ENCODE results near the gene RAD51B. TPM values are rescaled to one million over a fixed set of nuclear protein-coding genes. Genes with fewer than 3 reads are reported as not detected.

RAD51B gene
- total and polyA plus RNA-seq, 7 donors = 2.4 to 24.4 (median 7.1) TPM

- H3K9me3 ChIP-seq = no peaks in the 10 kb centered on the region
- peak; percentile 71 for DNase-seq
- intact Hi-C loops (cut with DNase I) = loop anchor here (5.0 to 10.0 kb wide), 4 partner anchors 95 to 1278 kb away; no protein-coding TSS in a partner anchor
- no peaks in the 10 kb centered on the region for H3K36me3 ChIP-seq
- TF ChIP-seq POLR2A (IDR thresholded peaks at IDR 0.05) (no peak), CTCF (IDR thresholded peaks at IDR 0.05) (peak; percentile 35 to 75 (median 53))
- H3K4me3 ChIP-seq = no peak overlapping the region
- 4 to 27% methylated on average over 2 of the region's 2 CpGs for WGBS, 2 donors
- H3K27me3 ChIP-seq = no peaks in the 10 kb centered on the region
- peak overlapping the region in 1 of 4 donors; percentile 29 for H3K27ac ChIP-seq
- H3K4me1 ChIP-seq = no peaks in the 10 kb centered on the region
These were observed 17.5 kb downstream of the RAD51B start for GRCh38 chr14:67837011-67837624.

- TF ChIP-seq POLR2A (IDR thresholded peaks at IDR 0.05) = no peak
- no peak for TF ChIP-seq EP300 (IDR thresholded peaks at IDR 0.05)
- no peak for TF ChIP-seq CTCF (IDR thresholded peaks at IDR 0.05)
- no peak for TF ChIP-seq POLR2AphosphoS5 (IDR thresholded peaks at IDR 0.05)
- 92 to 95% methylated on average over 17 of the region's 17 CpGs for WGBS, 2 donors
These were observed 26.5 kb downstream of the RAD51B start for GRCh38 chr14:67846029-67846610.

DNA sequence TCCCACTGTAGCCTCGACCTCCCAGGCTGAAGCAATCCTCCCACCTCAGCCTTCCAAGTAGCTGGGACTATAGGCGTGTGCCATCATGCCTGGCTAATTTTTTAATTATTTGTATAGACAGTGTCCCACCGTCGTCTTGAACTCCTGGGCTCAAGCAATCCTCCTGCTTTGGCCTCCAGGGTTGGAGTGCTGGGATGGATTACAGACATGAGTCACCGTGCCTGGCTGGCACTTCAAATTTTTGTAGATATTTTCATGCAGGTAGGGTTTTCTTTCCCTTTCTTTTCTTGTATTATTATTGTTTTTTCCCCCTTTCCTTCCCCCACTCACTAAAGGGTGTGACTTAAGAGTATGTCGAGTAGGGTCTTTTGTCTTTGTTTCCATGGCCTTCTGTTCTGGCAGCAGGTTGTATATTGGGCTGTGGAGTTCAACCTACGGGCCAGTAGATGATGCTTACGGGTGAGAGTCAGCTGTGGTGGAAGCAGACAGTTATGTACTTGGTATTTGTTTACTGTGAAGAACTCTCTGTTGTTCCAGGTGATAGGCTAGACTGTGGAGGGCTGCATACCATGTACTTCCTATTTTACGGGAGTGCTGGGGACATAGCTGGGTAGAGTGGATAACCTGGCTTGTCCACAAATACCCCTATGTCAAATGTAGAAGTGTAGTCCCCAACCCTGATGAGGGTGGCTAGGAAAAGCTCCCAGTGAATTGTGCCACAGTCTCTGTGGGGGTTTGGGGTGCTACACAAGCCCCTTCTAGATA, 30.7 kb downstream of the RAD51B start:
- DNase-seq = no peak
- intact Hi-C loops (cut with DNase I) = no loop called here
- Histone ChIP-seq H3K9me3 (no peaks in the 10 kb centered on the region), H3K36me3 (no peaks in the 10 kb centered on the region), H3K27ac (no peak overlapping the region), H3K27me3 (no peaks in the 10 kb centered on the region), H3K4me3 (no peak overlapping the region), H3K4me1 (no peaks in the 10 kb centered on the region)
- WGBS, 2 donors = 84 to 94% methylated on average over 9 of the region's 9 CpGs
- no peak for TF ChIP-seq POLR2AphosphoS5 (IDR thresholded peaks at IDR 0.05)
- no peak for TF ChIP-seq CTCF (IDR thresholded peaks at IDR 0.05)
- no peak for TF ChIP-seq EP300 (IDR thresholded peaks at IDR 0.05)
- TF ChIP-seq POLR2A (IDR thresholded peaks at IDR 0.05) = no peak

More at GRCh38 chr14:67846029-67846610, 26.5 kb downstream of the RAD51B start:
- intact Hi-C loops (cut with DNase I) = no loop called here
- no peaks in the 10 kb centered on the region for H3K36me3 ChIP-seq
- no peak overlapping the region for H3K4me3 ChIP-seq
- DNase-seq = no peak
- no peak overlapping the region for H3K27ac ChIP-seq
- H3K9me3 ChIP-seq = no peaks in the 10 kb centered on the region
- H3K27me3 ChIP-seq = no peaks in the 10 kb centered on the region
- H3K4me1 ChIP-seq = no peaks in the 10 kb centered on the region

DNA sequence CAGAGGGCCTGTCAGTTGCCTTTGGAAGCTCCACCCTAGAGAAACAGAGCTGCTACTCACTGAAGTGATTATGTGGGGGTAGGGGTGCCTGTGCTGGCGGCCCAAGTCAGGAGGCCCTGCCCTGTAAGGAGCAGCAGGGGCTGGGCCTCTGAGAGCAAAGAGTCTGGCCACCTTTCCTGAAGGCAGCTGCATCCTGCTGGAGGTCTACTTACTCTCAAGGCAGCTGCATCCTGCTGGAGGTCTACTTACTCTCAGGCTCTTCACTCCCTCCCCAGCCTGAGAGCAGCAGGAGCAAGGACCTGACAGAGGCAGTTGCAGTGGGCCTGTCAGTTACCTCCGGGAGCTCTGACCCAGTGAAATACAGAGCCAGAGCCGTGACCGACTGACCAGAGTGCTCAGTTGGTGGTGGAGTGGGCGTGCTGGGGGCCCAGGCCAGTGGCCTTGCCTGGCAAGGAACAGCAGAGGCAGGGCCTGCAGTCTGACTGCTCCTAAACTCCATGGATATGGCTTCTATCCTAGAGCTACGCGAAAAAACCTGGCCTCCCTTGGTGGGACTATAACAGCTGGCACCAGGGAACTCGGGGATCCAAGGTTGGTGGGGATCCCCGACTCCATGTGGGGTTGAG, 32.3 kb downstream of the RAD51B start:
- Histone ChIP-seq H3K36me3 (no peaks in the 10 kb centered on the region), H3K4me3 (no peak overlapping the region), H3K9me3 (no peaks in the 10 kb centered on the region), H3K27me3 (no peaks in the 10 kb centered on the region), H3K4me1 (no peaks in the 10 kb centered on the region), H3K27ac (no peak overlapping the region)
- DNase-seq = peak; percentile 59
- WGBS, 2 donors = 68 to 82% methylated on average over 9 of the region's 9 CpGs
- intact Hi-C loops (cut with DNase I) = no loop called here
- TF ChIP-seq EP300 (IDR thresholded peaks at IDR 0.05) (no peak), POLR2AphosphoS5 (IDR thresholded peaks at IDR 0.05) (peak in 1 of 4 donors; percentile 32), POLR2A (IDR thresholded peaks at IDR 0.05) (no peak), CTCF (IDR thresholded peaks at IDR 0.05) (no peak)
